ENCODE measurements around the gene SLC11A2. TPM values are rescaled to one million over a fixed set of nuclear protein-coding genes. Genes with fewer than 3 reads are reported as not detected.

The SLC11A2 gene
- total and polyA plus RNA-seq, 2 of the 13 experiments (the other 11 are each of a cell fraction or from before 2014, with no cell fraction given) = 71.7 to 77.0 TPM

DNA sequence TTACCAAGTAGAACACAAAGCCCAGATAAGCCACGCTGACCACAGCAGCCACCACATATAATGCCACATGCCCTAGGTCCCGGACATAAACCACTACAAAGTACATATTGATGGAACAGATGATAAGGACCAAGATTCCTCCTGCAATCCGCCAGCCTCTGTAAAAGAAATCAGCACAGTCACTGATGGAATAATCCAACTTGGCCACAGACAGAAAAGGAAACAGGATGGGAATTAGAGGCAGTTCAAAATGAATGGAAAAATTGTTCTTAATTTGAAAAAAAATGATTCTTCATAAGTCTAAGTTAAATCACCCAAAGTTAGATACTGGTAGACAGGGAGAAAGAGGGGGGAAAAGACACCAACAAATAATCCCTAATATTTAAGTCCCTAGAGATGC is 35.4 kb downstream of the SLC11A2 start (continued):
- TF ChIP-seq PTBP1 (IDR thresholded peaks at IDR 0.05; ENCODE audit: low read depth, low read length, poor library complexity, severe bottlenecking) = no peak
- no peak for TF ChIP-seq FOXK2 (IDR thresholded peaks at IDR 0.05)
- TF ChIP-seq, protein P1, sequence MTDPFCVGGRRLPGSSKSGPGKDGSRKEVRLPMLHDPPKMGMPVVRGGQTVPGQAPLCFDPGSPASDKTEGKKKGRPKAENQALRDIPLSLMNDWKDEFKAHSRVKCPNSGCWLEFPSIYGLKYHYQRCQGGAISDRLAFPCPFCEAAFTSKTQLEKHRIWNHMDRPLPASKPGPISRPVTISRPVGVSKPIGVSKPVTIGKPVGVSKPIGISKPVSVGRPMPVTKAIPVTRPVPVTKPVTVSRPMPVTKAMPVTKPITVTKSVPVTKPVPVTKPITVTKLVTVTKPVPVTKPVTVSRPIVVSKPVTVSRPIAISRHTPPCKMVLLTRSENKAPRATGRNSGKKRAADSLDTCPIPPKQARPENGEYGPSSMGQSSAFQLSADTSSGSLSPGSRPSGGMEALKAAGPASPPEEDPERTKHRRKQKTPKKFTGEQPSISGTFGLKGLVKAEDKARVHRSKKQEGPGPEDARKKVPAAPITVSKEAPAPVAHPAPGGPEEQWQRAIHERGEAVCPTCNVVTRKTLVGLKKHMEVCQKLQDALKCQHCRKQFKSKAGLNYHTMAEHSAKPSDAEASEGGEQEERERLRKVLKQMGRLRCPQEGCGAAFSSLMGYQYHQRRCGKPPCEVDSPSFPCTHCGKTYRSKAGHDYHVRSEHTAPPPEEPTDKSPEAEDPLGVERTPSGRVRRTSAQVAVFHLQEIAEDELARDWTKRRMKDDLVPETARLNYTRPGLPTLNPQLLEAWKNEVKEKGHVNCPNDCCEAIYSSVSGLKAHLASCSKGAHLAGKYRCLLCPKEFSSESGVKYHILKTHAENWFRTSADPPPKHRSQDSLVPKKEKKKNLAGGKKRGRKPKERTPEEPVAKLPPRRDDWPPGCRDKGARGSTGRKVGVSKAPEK (CRISPR knock-in tag; IDR thresholded peaks at IDR 0.05; ENCODE audit: borderline replicate concordance) = no peak

DNA sequence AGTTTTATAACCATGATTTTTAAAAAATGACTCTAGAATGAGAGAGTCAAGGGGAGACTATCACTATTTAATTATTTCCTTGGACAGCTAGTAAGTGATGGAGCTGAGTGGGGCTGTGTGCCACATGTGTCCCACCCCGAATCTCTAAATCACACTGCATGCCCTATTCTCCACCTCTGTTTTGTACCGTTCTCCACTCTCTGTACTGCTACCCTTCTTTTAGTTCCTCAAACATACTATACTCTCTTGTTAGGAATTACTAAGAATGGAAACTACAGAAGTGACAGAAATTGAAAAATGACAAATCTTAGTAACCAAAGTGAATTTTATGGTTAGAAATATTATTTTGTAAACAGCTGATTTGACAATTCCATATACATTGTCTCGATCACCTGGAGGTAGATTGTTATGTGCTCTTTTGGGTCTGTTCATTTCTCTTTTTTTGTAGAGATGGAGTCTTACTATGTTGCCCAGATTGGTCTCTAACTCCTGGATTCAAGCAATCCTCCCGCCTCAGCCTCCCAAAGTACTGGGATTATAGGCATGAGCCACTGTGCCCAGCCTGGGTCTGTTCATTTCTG is 35.9 kb downstream of the SLC11A2 start:
- H3K27me3 ChIP-seq (ENCODE audit: control insufficient read depth in 1 of 2, insufficient read depth in 2 of 2, low read length in 2 of 2) = no peaks in the 10 kb centered on the region
- H3K4me3 ChIP-seq (replicated peaks in 1 of 3; ENCODE audit: insufficient read depth in 1 of 3, low read depth in 2 of 3, low read length in 3 of 3) = no peak overlapping the region
- H3K4me2 ChIP-seq (ENCODE audit: low read depth, low read length) = no peak overlapping the region
- no peak overlapping the region for H2AFZ ChIP-seq (ENCODE audit: low read length)
- H3K27ac ChIP-seq (ENCODE audit: extremely low read length, insufficient read depth, low read length) = no peak overlapping the region
- BruUV-seq (replicated peaks) = no TSS peak
- peaks cover 16% of the 10 kb centered on the region for H3K4me1 ChIP-seq (ENCODE audit: insufficient read depth, low read length)
- H3K9ac ChIP-seq (ENCODE audit: insufficient read depth, low read depth, low read length) = no peak overlapping the region
- ATAC-seq (no peak), FAIRE-seq (no peak), DNase-seq (ENCODE audit: low spot score) (no peak)
- intact Hi-C loops (cut with micrococcal nuclease; ENCODE audit: unreplicated experiment) = no loop called here
- H3K36me3 ChIP-seq (replicated peaks in 1 of 2; ENCODE audit: control insufficient read depth in 1 of 2, insufficient read depth in 2 of 2, low read length in 2 of 2) = peaks cover 23 to 53% of the 10 kb centered on the region in 2 experiments
- no peaks in the 10 kb centered on the region for H3K79me2 ChIP-seq (ENCODE audit: insufficient read depth, low read length)
- no peaks in the 10 kb centered on the region for H4K20me1 ChIP-seq (ENCODE audit: insufficient read depth, low read length)
- WGBS (ENCODE audit: low lambda C conversion rate) = 92% methylated on average over 4 of the region's 4 CpGs
- no peaks in the 10 kb centered on the region for H3K9me3 ChIP-seq (ENCODE audit: low read length)
- in situ Hi-C loops (cut with HindIII; ENCODE audit: extremely low pct_ligation_motif_present, low pct_unique_long_range_greater_than_20kb) = no loop called here
- POLR2A ChIA-PET = interaction anchor here (1.1 to 1.8 kb wide), 2 partner anchors 35 to 165 kb away, joined by 3 to 4 read pairs; partner anchors contain the start of gene SLC11A2
- CTCF ChIA-PET (ENCODE audit: low intra/inter-chr PET ratio, low total read pairs) = no interaction called here
- TF ChIP-seq MAFK (conservative IDR thresholded peaks at IDR 0.05 in 1 of 2, IDR thresholded peaks at IDR 0.05 in 1 of 2; ENCODE audit: low read length in 2 of 2) (peak; percentile 19 to 43; a peak in 2 of 4 replicates), GLI4 (CRISPR knock-in tag; IDR thresholded peaks at IDR 0.05; ENCODE audit: borderline replicate concordance) (no peak), NFRKB (IDR thresholded peaks at IDR 0.05) (no peak), SMAD9 (CRISPR knock-in tag; IDR thresholded peaks at IDR 0.05) (no peak), KLF13 (CRISPR knock-in tag; IDR thresholded peaks at IDR 0.05) (no peak), PHF21A (CRISPR knock-in tag; IDR thresholded peaks at IDR 0.05) (no peak), MYNN (CRISPR knock-in tag; IDR thresholded peaks at IDR 0.05; ENCODE audit: low read depth) (no peak), SMAD3 (CRISPR knock-in tag; IDR thresholded peaks at IDR 0.05) (no peak), RELA (CRISPR knock-in tag; IDR thresholded peaks at IDR 0.05) (no peak)
- TF ChIP-seq, protein P2, sequence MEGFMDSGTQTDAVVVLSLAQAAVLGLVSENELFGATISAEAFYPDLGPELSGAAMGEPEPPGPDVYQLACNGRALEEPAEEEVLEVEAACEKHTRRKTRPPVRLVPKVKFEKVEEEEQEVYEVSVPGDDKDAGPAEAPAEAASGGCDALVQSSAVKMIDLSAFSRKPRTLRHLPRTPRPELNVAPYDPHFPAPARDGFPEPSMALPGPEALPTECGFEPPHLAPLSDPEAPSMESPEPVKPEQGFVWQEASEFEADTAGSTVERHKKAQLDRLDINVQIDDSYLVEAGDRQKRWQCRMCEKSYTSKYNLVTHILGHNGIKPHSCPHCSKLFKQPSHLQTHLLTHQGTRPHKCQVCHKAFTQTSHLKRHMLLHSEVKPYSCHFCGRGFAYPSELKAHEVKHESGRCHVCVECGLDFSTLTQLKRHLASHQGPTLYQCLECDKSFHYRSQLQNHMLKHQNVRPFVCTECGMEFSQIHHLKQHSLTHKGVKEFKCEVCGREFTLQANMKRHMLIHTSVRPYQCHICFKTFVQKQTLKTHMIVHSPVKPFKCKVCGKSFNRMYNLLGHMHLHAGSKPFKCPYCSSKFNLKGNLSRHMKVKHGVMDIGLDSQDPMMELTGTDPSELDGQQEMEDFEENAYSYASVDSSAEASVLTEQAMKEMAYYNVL (CRISPR knock-in tag; IDR thresholded peaks at IDR 0.05; ENCODE audit: borderline replicate concordance) = no peak
- TF ChIP-seq, protein P3, sequence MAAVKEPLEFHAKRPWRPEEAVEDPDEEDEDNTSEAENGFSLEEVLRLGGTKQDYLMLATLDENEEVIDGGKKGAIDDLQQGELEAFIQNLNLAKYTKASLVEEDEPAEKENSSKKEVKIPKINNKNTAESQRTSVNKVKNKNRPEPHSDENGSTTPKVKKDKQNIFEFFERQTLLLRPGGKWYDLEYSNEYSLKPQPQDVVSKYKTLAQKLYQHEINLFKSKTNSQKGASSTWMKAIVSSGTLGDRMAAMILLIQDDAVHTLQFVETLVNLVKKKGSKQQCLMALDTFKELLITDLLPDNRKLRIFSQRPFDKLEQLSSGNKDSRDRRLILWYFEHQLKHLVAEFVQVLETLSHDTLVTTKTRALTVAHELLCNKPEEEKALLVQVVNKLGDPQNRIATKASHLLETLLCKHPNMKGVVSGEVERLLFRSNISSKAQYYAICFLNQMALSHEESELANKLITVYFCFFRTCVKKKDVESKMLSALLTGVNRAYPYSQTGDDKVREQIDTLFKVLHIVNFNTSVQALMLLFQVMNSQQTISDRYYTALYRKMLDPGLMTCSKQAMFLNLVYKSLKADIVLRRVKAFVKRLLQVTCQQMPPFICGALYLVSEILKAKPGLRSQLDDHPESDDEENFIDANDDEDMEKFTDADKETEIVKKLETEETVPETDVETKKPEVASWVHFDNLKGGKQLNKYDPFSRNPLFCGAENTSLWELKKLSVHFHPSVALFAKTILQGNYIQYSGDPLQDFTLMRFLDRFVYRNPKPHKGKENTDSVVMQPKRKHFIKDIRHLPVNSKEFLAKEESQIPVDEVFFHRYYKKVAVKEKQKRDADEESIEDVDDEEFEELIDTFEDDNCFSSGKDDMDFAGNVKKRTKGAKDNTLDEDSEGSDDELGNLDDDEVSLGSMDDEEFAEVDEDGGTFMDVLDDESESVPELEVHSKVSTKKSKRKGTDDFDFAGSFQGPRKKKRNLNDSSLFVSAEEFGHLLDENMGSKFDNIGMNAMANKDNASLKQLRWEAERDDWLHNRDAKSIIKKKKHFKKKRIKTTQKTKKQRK (IDR thresholded peaks at IDR 0.05; ENCODE audit: low read length) = no peak

All from HepG2 (cell line).